ENCODE data around the gene SUCO. TPM values are rescaled to one million over a fixed set of nuclear protein-coding genes. Genes with fewer than 3 reads are reported as not detected.

The SUCO gene
- total RNA-seq, 1 experiment from 2014 or later, result 37.4 TPM

DNA sequence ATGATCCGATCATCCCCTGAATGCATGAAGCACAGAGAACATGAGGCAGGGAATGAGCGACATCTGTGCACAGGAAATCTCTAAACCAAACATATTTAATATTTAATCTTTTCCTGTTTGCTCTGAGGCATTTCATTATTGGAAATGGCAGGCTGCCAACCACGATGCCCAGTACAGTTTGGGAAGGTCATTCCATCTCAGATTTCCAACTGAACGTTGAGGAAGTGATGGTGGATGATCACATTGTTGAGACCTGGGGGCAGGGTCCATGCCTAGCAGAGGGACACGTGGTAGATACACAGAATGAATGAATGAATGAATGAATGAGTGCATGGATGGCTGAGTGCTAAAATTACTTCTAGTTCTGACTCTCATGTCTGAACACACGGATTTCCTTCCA lies 110.0 kb downstream of the SUCO start (continued):
- TF ChIP-seq, protein P1, sequence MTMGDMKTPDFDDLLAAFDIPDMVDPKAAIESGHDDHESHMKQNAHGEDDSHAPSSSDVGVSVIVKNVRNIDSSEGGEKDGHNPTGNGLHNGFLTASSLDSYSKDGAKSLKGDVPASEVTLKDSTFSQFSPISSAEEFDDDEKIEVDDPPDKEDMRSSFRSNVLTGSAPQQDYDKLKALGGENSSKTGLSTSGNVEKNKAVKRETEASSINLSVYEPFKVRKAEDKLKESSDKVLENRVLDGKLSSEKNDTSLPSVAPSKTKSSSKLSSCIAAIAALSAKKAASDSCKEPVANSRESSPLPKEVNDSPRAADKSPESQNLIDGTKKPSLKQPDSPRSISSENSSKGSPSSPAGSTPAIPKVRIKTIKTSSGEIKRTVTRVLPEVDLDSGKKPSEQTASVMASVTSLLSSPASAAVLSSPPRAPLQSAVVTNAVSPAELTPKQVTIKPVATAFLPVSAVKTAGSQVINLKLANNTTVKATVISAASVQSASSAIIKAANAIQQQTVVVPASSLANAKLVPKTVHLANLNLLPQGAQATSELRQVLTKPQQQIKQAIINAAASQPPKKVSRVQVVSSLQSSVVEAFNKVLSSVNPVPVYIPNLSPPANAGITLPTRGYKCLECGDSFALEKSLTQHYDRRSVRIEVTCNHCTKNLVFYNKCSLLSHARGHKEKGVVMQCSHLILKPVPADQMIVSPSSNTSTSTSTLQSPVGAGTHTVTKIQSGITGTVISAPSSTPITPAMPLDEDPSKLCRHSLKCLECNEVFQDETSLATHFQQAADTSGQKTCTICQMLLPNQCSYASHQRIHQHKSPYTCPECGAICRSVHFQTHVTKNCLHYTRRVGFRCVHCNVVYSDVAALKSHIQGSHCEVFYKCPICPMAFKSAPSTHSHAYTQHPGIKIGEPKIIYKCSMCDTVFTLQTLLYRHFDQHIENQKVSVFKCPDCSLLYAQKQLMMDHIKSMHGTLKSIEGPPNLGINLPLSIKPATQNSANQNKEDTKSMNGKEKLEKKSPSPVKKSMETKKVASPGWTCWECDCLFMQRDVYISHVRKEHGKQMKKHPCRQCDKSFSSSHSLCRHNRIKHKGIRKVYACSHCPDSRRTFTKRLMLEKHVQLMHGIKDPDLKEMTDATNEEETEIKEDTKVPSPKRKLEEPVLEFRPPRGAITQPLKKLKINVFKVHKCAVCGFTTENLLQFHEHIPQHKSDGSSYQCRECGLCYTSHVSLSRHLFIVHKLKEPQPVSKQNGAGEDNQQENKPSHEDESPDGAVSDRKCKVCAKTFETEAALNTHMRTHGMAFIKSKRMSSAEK (CRISPR knock-in tag; IDR thresholded peaks at IDR 0.05; ENCODE audit: borderline replicate concordance), result no peak
- TF ChIP-seq ZNF317 (CRISPR knock-in tag; IDR thresholded peaks at IDR 0.05; ENCODE audit: borderline replicate concordance, low read depth), result no peak
- TF ChIP-seq, protein P2, sequence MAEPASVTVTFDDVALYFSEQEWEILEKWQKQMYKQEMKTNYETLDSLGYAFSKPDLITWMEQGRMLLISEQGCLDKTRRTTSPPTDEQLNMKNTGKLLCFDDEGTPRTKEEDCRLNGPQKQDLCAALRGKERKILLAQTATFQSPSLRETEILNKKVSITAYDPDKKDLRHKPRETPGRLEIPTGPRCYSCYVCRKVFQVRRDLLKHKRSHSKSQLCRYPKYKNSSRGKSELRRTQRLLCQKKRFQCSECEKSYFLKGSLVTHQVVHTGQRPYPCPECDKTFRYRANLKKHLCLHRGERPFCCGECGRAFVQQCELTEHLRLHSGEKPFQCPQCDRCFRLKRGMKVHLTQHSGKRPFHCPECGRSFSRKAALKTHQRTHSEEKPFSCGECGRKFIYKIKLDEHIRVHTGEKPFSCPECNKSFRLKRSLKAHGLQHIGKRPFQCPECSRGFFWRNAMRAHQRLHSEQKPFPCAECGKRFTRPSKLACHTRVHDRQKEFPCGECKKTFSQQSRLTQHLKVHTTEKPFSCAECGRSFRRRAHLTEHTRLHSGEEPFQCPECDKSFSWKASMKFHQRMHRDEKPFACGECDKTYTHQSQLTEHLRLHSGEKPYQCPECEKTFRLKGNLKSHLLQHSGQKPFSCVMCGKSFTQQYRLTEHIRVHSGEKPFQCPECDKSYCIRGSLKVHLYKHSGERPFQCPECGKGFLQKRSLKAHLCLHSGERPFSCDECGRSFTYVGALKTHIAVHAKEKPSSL (CRISPR knock-in tag; conservative IDR thresholded peaks at IDR 0.05), result no peak
- no peak for TF ChIP-seq GRHL2 (CRISPR knock-in tag; IDR thresholded peaks at IDR 0.05; ENCODE audit: insufficient replicate concordance, severe bottlenecking)
- TF ChIP-seq, protein P3, sequence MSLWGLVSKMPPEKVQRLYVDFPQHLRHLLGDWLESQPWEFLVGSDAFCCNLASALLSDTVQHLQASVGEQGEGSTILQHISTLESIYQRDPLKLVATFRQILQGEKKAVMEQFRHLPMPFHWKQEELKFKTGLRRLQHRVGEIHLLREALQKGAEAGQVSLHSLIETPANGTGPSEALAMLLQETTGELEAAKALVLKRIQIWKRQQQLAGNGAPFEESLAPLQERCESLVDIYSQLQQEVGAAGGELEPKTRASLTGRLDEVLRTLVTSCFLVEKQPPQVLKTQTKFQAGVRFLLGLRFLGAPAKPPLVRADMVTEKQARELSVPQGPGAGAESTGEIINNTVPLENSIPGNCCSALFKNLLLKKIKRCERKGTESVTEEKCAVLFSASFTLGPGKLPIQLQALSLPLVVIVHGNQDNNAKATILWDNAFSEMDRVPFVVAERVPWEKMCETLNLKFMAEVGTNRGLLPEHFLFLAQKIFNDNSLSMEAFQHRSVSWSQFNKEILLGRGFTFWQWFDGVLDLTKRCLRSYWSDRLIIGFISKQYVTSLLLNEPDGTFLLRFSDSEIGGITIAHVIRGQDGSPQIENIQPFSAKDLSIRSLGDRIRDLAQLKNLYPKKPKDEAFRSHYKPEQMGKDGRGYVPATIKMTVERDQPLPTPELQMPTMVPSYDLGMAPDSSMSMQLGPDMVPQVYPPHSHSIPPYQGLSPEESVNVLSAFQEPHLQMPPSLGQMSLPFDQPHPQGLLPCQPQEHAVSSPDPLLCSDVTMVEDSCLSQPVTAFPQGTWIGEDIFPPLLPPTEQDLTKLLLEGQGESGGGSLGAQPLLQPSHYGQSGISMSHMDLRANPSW (CRISPR knock-in tag; conservative IDR thresholded peaks at IDR 0.05; ENCODE audit: low read depth), result no peak
- TF ChIP-seq, protein P4, sequence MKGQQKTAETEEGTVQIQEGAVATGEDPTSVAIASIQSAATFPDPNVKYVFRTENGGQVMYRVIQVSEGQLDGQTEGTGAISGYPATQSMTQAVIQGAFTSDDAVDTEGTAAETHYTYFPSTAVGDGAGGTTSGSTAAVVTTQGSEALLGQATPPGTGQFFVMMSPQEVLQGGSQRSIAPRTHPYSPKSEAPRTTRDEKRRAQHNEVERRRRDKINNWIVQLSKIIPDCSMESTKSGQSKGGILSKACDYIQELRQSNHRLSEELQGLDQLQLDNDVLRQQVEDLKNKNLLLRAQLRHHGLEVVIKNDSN (CRISPR knock-in tag; IDR thresholded peaks at IDR 0.05), result no peak
- TF ChIP-seq TP53 (CRISPR knock-in tag; IDR thresholded peaks at IDR 0.05), result no peak
- TF ChIP-seq, protein P5, sequence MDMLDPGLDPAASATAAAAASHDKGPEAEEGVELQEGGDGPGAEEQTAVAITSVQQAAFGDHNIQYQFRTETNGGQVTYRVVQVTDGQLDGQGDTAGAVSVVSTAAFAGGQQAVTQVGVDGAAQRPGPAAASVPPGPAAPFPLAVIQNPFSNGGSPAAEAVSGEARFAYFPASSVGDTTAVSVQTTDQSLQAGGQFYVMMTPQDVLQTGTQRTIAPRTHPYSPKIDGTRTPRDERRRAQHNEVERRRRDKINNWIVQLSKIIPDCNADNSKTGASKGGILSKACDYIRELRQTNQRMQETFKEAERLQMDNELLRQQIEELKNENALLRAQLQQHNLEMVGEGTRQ (CRISPR knock-in tag; IDR thresholded peaks at IDR 0.05), result no peak
- no peak for TF ChIP-seq HMGA2 (CRISPR knock-in tag; IDR thresholded peaks at IDR 0.05)
- TF ChIP-seq, protein P6, sequence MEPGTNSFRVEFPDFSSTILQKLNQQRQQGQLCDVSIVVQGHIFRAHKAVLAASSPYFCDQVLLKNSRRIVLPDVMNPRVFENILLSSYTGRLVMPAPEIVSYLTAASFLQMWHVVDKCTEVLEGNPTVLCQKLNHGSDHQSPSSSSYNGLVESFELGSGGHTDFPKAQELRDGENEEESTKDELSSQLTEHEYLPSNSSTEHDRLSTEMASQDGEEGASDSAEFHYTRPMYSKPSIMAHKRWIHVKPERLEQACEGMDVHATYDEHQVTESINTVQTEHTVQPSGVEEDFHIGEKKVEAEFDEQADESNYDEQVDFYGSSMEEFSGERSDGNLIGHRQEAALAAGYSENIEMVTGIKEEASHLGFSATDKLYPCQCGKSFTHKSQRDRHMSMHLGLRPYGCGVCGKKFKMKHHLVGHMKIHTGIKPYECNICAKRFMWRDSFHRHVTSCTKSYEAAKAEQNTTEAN (CRISPR knock-in tag; IDR thresholded peaks at IDR 0.05), result no peak
- TF ChIP-seq ZNF219 (CRISPR knock-in tag; IDR thresholded peaks at IDR 0.05; ENCODE audit: borderline replicate concordance), result no peak
- TF ChIP-seq, protein P7, sequence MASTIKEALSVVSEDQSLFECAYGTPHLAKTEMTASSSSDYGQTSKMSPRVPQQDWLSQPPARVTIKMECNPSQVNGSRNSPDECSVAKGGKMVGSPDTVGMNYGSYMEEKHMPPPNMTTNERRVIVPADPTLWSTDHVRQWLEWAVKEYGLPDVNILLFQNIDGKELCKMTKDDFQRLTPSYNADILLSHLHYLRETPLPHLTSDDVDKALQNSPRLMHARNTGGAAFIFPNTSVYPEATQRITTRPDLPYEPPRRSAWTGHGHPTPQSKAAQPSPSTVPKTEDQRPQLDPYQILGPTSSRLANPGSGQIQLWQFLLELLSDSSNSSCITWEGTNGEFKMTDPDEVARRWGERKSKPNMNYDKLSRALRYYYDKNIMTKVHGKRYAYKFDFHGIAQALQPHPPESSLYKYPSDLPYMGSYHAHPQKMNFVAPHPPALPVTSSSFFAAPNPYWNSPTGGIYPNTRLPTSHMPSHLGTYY (CRISPR knock-in tag; IDR thresholded peaks at IDR 0.05), result no peak
- TF ChIP-seq JAZF1 (CRISPR knock-in tag; IDR thresholded peaks at IDR 0.05), result no peak
- TF ChIP-seq FOXK1 (CRISPR knock-in tag; IDR thresholded peaks at IDR 0.05), result no peak

Measured in WTC11 (cell line).